HG03571 (cell line): Measurements from ENCODE around the gene TSPEAR.

Source experiments
- ATAC-seq: cut with Tn5 transposase; IDR thresholded peaks from one replicate; pipeline ENCODE4 v1.9.1; 2021; ENCODE audit not compliant: unreplicated experiment

TSPEAR gene

GRCh38 chr21:44533891-44534627 is 177.3 kb downstream of the TSPEAR start:
- no peak for ATAC-seq

GRCh38 chr21:44533121-44533890 is 178.1 kb downstream of the TSPEAR start:
- ATAC-seq, result no peak

GRCh38 chr21:44532712-44533111 is 178.7 kb downstream of the TSPEAR start:
- no peak for ATAC-seq

- ATAC-seq, result no peak
Measured at GRCh38 chr21:44531606-44532564, 179.5 kb downstream of the TSPEAR start.

GRCh38 chr21:44530903-44531605 is 180.3 kb downstream of the TSPEAR start:
- no peak for ATAC-seq

GRCh38 chr21:44530221-44530902 is 181.0 kb downstream of the TSPEAR start:
- ATAC-seq, result no peak

GRCh38 chr21:44529503-44530125 is 181.8 kb downstream of the TSPEAR start:
- no peak for ATAC-seq

GRCh38 chr21:44529011-44529421 is 182.4 kb downstream of the TSPEAR start:
- ATAC-seq, result no peak

- ATAC-seq, result no peak
Measured at GRCh38 chr21:44528634-44528995, 182.8 kb downstream of the TSPEAR start.

GRCh38 chr21:44527983-44528633 is 183.3 kb downstream of the TSPEAR start:
- ATAC-seq, result no peak

GRCh38 chr21:44527156-44527982 is 184.0 kb downstream of the TSPEAR start:
- ATAC-seq, result no peak

GRCh38 chr21:44526096-44526997 is 185.0 kb downstream of the TSPEAR start:
- ATAC-seq, result no peak

- ATAC-seq, result no peak
Measured at GRCh38 chr21:44525391-44526095, 185.8 kb downstream of the TSPEAR start.

- no peak for ATAC-seq
Measured at GRCh38 chr21:44524414-44525371, 186.7 kb downstream of the TSPEAR start.

- ATAC-seq, result no peak
Measured at GRCh38 chr21:44523567-44524413, 187.6 kb downstream of the TSPEAR start.
